HEK293T (cell line): ENCODE results near the gene DLL1.

Experiments used
- BHLHE40 ChIP-seq: fragments of 450-650 bp; IDR thresholded peaks from 2 replicates; pipeline ENCODE4 v1.6.1; 2016; ENCODE audit warnings: mild to moderate bottlenecking, moderate library complexity, borderline replicate concordance
- FOXA1 ChIP-seq: fragments of 450-650 bp; IDR thresholded peaks from 2 replicates; pipeline ENCODE4 v1.6.1; 2016; ENCODE audit warnings: mild to moderate bottlenecking
- FOXK2 ChIP-seq: fragments of 450-650 bp; IDR thresholded peaks from 2 replicates; pipeline ENCODE4 v1.6.1; 2016; ENCODE audit warnings: mild to moderate bottlenecking
- NFRKB ChIP-seq: fragments of 450-650 bp; IDR thresholded peaks from 2 replicates; pipeline ENCODE4 v1.6.1; 2016; ENCODE audit warnings: mild to moderate bottlenecking, moderate library complexity
- SUZ12 ChIP-seq: fragments of 450-650 bp; IDR thresholded peaks from 2 replicates; pipeline ENCODE4 v1.6.1; 2016; ENCODE audit warnings: mild to moderate bottlenecking
- TF ChIP-seq, protein P1 (sequence below): fragments of 450-650 bp; IDR thresholded peaks from 2 replicates; pipeline ENCODE4 v1.6.1; 2016

DNA sequence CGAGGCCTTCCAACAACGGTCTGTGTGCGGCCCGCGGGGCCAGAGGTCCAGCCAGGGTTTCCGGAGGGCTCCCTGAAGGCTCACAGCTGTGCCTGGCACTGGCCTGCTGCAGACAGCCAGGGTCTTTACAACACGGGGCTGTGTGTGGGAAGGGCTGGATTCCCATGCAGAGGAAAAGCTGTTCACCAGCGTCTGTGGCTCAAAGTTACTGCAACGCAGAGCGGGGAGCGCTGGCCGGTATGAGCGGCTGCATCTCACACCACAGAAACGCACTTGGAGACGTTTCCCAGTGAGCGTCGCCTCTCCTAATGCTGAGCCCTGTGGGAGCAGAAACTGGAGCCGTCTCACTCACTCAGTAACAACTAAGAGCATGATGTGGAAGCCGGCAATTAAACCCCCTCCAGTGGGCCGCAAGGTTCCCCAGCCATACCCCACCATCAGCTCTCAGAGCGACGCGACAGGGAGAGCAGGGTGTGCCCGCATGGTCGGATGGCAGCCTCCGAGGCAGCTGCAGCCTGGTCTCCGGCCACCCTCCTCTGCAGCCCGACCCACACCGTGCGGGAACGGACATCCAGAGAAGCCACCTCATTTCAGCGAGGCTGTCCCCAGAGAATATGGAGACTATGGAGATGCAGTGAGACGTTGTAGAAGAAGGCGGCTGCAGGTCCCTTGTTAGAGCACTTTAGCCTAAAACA, 42.6 kb downstream of the DLL1 start:
- TF ChIP-seq NFRKB = no peak
- TF ChIP-seq FOXA1 = no peak
- no peak for TF ChIP-seq SUZ12
- TF ChIP-seq BHLHE40 = no peak
- TF ChIP-seq, protein P1, sequence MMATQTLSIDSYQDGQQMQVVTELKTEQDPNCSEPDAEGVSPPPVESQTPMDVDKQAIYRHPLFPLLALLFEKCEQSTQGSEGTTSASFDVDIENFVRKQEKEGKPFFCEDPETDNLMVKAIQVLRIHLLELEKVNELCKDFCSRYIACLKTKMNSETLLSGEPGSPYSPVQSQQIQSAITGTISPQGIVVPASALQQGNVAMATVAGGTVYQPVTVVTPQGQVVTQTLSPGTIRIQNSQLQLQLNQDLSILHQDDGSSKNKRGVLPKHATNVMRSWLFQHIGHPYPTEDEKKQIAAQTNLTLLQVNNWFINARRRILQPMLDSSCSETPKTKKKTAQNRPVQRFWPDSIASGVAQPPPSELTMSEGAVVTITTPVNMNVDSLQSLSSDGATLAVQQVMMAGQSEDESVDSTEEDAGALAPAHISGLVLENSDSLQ = no peak
- no peak for TF ChIP-seq FOXK2
